GM19468 (cell line): ENCODE data around the gene TAS2R9.
"Not testable (repeated sequence)": the region's sequence is repeated elsewhere in the genome, so short reads cannot be mapped to it uniquely, and the experiment has no call there.

Source experiments
- ATAC-seq: cut with Tn5 transposase; IDR thresholded peaks from one replicate; pipeline ENCODE4 v1.9.1; 2021; ENCODE audit warnings: mild to moderate bottlenecking, moderate library complexity, moderate number of reproducible peaks; ENCODE audit not compliant: unreplicated experiment; ENCODE audit errors: extremely low read depth

The TAS2R9 gene, protein sequence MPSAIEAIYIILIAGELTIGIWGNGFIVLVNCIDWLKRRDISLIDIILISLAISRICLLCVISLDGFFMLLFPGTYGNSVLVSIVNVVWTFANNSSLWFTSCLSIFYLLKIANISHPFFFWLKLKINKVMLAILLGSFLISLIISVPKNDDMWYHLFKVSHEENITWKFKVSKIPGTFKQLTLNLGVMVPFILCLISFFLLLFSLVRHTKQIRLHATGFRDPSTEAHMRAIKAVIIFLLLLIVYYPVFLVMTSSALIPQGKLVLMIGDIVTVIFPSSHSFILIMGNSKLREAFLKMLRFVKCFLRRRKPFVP

DNA sequence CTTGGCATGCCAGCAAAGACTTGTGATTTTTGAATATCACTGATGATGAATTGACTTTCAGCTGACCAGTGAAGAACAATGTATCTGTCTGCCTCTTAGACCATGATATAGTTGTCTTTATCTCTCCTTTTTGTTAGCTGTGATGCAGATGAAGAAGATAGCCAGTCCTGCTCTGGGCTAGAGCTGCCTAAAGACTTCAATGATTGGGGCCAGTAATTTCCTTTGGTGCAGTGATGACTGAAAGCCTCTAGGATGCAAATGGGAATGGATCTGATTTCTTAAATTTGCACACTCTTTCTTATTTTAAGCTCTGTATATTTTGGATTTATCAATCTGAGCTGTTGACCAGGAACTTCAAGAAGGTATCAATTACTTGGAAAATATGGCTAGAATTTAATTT lies at the start of gene TAS2R9:
TSS of gene TAS2R9 (minus strand) at position 101 of the 400 bp plus-strand sequence. CDS start at position 8, 93 bp downstream.
- ATAC-seq = no peak

DNA sequence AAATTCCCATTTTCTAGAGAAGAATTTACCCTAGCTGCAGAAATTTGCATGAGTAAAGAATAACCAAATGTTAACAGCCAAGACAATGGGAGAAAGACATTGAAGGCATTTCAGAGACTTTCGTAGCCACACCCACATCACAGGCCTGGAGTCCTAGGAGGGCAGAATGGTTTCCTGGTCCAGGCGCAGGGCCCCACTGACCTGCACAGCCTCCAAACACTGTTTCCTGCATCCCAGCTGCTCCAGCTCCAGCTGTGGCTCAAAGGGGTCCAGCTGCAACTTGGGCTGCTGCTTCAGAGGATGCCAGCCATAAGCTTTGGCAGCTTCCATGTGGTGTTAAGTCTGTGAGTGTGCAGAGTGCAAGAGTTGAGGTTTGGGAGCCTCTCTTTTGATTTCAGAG lies 45.8 kb upstream of the TAS2R9 start:
- no peak for ATAC-seq

DNA sequence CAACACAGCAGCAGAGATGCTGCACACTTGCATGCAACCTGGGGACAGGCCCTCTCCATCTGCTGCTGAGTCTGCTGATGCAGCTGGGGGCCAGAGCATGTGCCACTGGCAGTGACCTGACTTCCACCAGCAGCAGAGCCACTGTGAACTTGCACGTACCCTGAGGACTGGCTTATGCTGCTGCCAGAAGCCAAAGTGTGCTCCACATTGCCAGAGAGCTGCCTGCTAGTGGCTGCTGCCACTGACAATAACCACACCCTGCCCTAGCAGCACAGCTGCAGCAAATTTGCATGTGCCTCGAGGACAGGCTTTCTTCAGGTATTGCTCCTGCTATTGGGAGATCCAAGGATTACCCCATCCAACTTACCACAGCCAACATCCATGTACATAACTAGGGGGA lies 43.8 kb upstream of the TAS2R9 start:
- no peak for ATAC-seq

DNA sequence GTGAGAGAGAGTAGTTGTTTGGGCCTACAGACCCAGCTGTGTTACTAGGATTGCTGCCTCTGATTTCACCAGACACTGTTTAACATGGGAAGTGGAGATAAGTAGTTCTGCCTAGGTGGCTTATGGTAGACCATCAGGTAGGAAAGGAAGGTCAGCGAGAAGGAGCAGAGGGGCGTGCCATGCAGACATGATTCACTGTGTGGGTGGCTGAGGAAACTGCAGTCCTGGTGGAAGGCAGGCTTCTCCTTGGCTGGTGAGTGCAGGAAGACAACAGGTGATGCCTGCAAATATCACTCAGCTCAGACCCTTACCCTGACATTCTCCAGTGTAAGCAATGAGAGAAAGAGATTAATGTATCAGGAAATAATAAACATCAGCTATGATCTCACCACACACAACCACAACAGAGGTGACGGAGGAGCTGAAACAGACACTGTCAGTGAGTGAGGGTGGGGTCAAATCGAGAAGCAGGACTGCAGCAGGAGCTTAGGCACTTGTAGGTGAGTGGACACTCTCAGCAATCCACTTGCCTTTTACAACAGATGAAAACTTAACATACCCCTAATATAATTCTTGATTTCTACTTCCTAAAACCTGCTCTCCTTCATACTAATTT lies 41.4 kb upstream of the TAS2R9 start:
- no peak for ATAC-seq

DNA sequence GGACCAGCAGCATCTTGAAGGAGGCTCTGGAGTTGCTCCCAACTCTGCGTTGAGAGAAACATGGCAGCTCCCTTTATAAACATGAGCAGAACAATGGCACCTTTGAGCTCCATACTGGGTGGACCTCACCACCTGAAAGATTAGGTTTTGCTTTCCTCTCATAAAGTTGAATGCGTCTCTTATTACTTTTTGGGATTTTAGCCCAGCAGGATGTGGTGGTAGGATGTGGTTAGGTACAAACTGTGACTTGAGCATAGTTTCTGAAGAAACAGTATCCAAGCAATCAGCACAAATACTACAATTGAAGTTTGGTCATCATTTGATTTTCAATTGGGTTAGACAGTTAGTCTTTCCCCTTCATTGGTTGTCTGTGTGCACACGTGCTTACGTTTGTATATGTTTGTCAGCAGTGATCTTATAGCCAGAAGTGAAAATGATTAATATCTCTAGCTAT lies 39.5 kb upstream of the TAS2R9 start, which contains the start of gene PRR4:
TSS of gene PRR4 (minus strand) at position 51 of the 454 bp plus-strand sequence. CDS start at position 13, 38 bp downstream.
- ATAC-seq = no peak

DNA sequence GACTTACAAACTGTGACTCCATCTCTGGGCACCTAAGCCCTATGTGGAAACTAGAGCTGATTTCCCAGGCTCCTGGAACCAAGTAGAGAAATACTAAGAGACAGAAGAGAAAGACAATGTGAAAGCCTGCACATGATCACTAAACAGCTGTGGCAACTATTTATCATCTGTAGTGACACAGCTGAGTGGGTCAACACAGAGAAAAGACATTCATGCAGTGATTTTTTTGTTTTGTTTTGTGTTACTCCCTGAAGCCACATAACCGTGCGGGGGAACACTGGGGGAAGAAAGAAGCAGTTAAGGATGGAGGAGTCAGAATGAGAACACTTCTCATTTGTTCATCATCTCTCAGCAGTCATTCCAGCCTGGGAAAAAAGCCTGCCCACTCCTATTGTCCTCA lies 37.8 kb upstream of the TAS2R9 start:
- no peak for ATAC-seq

DNA sequence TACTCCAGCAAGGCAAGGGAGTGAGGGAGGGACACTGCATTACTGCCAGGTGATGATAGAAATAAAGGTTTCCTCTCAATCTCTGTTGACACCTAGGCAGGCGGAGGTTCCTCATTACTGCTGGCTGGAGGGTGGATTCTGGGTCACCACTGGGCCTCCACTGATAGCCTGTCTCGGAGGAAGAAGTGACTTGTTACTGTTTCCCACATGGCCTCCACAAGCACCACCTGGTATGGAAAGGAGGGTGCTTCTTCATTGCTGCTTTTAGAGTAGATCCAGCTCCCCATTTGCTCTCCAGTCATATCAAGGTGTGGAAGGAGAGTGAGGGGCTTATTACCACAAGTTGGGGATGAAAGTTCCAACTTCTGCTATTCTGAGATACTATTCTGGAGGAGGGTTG lies 32.9 kb upstream of the TAS2R9 start:
- ATAC-seq = no peak

DNA sequence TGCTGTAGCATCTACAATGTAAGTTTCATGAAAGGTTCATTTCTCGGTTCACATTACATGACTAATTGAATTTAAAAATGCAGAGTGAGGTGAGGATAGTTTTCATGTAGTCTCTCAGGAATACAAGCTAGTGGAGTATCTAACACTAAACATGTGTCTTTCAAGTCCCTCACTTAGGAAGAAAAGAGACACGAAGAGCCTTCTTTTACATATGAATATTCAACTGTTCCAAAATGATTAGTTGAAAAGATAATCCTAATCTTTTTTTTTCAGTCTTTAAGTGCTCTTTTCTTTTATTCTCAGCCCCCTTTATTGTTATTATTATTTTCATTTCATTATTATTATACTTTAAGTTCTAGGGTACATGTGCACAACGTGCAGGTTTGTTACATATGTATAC lies 28.5 kb upstream of the TAS2R9 start:
- no peak for ATAC-seq

DNA sequence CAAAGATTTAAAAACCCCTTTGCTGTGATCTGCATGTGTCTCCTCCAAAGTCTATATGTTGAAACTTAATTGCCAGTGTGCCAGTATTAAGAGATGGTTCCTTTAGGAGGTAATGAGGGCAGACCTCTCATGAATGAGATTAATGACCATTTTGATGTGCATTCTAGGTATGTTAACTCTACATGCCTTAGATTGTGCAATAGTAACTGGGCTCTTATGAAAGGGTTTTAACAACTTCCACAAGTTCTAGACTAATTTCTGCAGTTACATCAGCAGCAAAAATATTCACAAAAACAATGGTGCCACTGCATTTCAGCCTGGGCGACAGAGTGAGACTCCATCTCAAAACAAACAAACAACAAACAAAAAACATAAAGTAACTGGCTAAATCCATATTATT lies 20.0 kb upstream of the TAS2R9 start:
- no peak for ATAC-seq

DNA sequence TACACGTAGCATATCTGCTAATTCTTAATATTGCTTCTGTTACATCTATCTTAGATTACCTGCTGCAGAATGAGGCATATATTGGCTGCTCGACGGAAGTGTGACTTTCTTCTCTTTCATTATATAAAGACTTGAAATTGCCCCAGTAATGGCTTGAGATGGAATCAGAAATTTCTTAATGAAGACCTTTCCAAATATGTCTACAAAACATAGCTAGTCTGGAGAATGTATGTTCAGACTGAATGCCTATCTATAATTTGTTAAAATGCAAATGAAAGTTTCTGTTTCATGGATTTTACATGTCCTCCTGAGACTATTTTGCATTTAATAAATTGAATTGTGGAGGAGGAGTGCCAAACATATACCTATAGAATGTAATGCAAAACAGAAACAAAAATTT lies 16.3 kb upstream of the TAS2R9 start, which contains the start of gene TAS2R10:
TSS of gene TAS2R10 (minus strand) at position 101 of the 400 bp plus-strand sequence. CDS start at position 12, 89 bp downstream.
- ATAC-seq = no peak

DNA sequence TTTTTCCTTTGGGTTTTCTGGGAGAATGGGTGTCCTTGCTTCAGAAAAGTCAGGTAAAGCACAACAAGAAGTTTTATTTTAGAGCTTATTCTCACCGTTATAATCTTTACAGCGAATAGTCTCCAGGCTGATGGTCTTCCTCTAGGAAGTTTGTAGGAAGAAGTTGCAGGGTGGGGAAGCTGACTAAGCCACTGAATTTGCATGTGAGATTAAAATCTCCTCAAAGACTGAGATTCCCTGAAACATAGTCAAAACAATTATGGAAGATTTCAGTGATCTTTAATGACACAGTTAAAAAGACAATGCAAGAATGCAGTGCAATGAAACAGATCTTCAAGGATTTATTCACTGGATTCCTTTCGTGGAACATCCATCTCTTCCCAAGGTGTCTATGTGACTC lies 15.0 kb upstream of the TAS2R9 start:
- ATAC-seq = no peak

DNA sequence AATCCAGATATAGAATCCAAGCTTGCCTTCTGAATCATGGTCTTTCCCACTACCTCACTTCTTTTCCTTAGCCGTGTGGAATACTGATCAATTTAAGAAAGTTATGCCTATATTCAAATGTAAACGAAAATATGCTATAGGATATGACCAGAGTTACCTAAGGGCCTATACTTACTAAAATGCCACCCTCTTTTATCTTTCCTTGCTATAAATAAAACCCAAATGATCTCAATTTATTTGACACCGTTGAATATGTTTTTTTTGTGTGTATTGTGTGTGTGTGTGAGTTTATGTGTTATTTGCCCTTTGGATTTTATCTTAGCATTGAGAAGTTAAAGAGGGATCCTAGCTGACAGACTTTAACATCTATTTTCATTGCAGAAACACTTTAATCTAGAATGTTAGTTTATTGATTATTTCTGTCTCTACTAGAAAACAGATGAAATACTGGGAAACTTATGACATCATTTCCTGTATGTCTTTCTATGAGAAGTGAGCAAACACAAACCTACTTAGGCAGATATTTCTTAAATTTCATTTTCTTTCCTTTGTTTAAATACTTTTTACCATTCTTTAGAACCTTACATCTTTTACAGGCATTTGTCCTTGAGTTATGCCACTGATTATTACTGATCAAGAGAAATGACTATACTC lies 2.0 kb upstream of the TAS2R9 start:
- no peak for ATAC-seq

DNA sequence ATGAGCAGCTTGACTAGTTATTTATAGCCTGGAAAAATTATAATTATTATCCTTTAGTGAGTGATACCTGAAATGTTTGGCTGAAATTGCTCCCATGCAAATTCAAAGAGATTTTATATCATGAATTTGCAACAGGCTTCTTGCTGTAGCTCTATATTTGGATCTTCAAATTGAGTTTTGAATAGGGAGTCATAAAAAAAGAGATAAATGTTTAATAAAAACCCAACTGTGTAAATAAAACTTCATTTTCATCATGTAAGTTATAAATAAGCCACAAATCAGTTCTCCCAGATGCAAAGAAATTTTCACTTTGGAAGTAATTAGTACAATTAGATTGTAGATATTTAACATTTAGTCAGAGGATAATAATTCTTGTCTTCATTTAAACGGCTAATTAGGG lies 2.8 kb downstream of the TAS2R9 start, which contains the start of gene TAS2R8:
TSS of gene TAS2R8 (minus strand) at position 101 of the 400 bp plus-strand sequence. CDS start 306 bp downstream, outside the sequence.
- ATAC-seq = no peak

DNA sequence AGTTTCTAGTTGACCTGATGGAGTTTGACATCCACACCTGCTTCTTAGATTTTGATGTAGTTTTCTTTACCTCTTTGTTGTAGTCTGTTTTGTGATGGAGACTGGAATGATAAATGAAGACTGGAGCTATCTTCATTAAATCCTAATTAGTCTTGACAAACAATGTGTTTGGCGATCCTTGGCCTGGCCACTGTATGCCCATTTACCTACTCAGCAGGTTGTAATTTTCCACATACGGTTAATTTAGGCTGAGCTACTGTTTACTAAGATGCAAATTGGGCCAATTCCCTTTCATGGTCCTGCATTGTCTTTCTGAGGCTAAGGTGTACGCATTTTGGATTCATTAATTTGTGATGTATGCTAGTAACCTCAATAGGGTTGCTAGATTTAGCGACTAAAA lies 7.4 kb downstream of the TAS2R9 start, which contains the start of gene TAS2R7:
TSS of gene TAS2R7 (minus strand) at position 41 of the 400 bp plus-strand sequence. CDS start 57 bp downstream, outside the sequence.
- ATAC-seq = no peak

DNA sequence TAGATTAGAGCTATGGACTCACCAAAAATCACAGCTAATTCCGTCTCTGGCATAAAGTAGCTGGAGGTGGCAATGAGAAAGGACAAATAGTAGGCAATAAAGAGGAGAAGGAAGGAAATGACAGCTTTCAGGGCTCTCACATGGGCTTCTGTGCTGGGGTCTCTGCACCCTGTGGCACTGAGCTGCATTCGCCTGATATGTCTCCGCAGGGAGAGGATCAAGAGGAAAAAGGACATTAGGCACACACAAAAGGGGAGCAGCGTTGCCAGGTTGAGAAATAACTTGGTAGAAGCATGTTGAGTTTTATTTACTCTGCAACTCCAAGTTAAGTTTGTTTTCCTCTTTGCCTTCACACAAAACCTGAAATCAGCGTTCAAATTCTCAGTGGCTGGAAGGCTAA lies 8.2 kb downstream of the TAS2R9 start:
- no peak for ATAC-seq

DNA sequence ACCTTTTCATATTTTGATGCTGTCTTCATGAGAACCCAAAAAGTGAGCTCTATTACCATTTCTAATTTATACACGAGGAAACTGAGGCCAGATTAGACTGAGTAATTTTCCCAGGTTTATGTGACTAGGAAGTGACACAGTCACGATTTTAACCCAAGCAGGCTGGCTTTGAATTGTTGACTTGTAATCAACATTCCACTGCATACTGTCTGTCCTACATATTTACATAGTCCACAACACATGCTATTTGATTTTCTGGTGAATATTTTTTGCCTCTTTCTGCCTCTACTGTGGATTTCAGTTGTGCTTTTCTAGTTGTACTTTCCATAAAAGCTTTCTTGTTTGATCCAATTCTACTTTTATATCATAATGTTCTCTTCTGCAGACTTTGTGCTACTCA lies 15.7 kb downstream of the TAS2R9 start:
- no peak for ATAC-seq

DNA sequence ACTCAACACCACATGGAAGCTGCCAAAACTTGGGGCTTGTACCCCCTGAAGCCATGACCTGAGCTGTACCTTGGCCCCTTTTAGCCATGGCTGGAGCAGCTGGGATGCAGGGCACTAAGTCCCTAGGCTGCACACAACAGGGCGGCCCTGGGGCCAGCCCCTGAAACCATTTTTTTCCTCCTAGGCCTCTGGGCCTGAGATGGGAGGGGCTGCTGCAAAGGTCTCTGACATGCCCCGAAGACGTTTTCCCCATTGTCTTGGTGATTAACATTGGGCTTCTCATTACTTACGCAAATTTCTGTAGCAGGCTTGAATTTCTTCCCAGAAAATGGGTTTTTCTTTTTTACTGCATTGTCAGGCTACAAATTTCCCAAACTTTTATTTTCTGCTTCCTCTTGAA lies 18.2 kb downstream of the TAS2R9 start:
- not testable (repeated sequence) for ATAC-seq

DNA sequence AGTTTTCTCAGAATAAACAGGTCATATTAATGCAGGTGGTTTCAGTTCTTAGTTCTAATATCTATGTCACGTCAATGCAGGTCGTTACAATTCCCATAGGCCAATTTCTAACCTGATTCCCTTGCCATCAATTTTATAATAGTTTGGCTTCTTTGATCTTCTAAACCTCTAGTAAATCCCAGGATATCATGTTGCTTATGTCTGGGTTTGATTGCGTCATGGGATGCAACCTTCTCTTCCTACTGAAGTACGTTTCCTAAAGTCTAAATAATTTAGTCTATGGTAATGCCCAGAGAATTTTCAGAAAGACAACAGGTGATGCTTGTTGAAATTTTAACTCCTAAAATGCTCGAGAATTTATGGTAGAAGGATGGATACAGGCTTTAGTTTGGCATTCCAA lies 26.7 kb downstream of the TAS2R9 start:
- ATAC-seq = no peak

DNA sequence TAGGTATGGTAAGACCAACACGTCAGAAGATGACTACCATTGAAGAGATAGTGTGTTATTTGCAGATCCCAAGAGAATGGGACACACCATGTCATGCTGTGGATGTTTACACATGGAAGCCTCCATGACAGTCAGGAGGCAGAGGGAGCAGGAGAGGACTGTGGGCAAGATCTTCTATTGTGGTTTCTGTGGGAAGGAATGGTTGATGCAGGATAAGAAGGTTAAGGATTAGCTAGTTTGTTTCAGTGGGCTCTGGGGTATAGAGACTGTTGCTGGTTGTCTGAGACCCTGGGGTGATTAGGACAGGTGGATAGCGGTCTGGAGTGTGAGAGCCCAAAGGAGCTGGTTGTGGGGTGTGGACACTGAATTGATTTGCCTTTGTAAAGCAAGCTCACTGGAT lies 30.9 kb downstream of the TAS2R9 start:
- no peak for ATAC-seq

DNA sequence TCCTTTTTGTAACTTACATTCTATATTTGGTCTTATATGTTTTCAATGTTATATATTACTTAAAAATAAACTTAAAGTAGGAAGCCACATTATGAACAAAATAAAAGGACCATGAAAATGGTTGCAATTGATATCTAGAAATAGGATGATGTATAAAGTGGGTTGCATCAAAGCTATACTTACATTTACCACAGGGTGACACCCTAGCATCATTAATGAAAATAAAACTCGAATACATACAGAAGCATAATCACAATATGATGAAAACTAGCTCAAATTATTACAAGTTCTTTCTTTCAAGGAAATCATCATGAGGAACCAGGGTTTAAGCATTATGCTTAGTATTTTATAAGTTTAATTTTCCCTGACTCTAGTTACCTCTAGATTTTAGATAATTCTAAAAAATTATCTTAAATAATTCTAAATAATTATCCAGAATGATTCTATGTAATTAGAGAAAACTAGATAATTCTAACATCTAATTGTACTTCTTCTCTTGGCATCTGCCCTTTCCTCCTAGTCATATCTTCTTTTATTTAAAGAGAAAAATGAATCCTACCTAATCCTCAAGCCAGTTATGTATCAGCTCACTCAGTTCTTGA lies 38.7 kb downstream of the TAS2R9 start:
- ATAC-seq = no peak
